Effector memory CD8-positive, alpha-beta T cell (primary cell): ENCODE results near the gene SPINK4.

Source experiments
- ATAC-seq: fragments of 150-1000 bp; cut with Tn5 transposase; replicated peaks from 2 replicates; pipeline ENCODE4 v1.10.0; 2021; ENCODE audit warnings: mild to moderate bottlenecking, moderate library complexity
- DNase-seq, 3 experiments: peaks; one replicate each; pipeline ENCODE4 v3.0.0; 2021
- H3K27ac Mint-ChIP-seq, 2 donors: one replicate each; pipeline ENCODE4 v1.8.0; 2022; ENCODE audit warnings: mild to moderate bottlenecking in 2 of 2, mixed read lengths in 2 of 2, moderate library complexity in 2 of 2
- H3K27me3 Mint-ChIP-seq, 2 donors: one replicate each; pipeline ENCODE4 v1.8.0; 2022; ENCODE audit warnings: mixed read lengths in 2 of 2
- H3K36me3 Mint-ChIP-seq: one replicate; pipeline ENCODE4 v1.8.0; 2022; ENCODE audit warnings: mild to moderate bottlenecking, moderate library complexity, mixed read lengths; ENCODE audit not compliant: insufficient read depth
- H3K4me1 Mint-ChIP-seq, 2 donors: one replicate each; pipeline ENCODE4 v1.8.0; 2022; ENCODE audit warnings: low read depth in 2 of 2, mixed read lengths in 2 of 2
- H3K4me3 Mint-ChIP-seq, 2 donors: one replicate each; pipeline ENCODE4 v1.8.0; 2022; ENCODE audit warnings: mild to moderate bottlenecking in 2 of 2, mixed read lengths in 2 of 2, moderate library complexity in 2 of 2
- H3K9me3 Mint-ChIP-seq, 2 donors: one replicate each; pipeline ENCODE4 v1.8.0; 2022; ENCODE audit warnings: mixed read lengths in 2 of 2

Gene SPINK4

GRCh38 chr9:33220681-33221567, 19.0 kb upstream of the SPINK4 start:
- Mint-ChIP-seq H3K27ac (peak overlapping the region in 1 of 2 donors; percentile 41), H3K27me3 (peaks cover 11 to 22% of the 10 kb centered on the region in 2 donors), H3K4me1 (peaks cover 12 to 19% of the 10 kb centered on the region in 2 donors), H3K9me3 (no peaks in the 10 kb centered on the region), H3K36me3 (no peaks in the 10 kb centered on the region), H3K4me3 (no peak overlapping the region)
- peak; percentile 19 for ATAC-seq
- no peak for DNase-seq

GRCh38 chr9:33221568-33221884, 18.4 kb upstream of the SPINK4 start:
- peaks cover 11 to 22% of the 10 kb centered on the region in 2 donors for H3K27me3 Mint-ChIP-seq
- H3K27ac Mint-ChIP-seq, result no peak overlapping the region
- peaks cover 13 to 20% of the 10 kb centered on the region in 2 donors for H3K4me1 Mint-ChIP-seq
- no peaks in the 10 kb centered on the region for H3K9me3 Mint-ChIP-seq
- no peaks in the 10 kb centered on the region for H3K36me3 Mint-ChIP-seq
- no peak for ATAC-seq
- H3K4me3 Mint-ChIP-seq, result no peak overlapping the region
- DNase-seq, result no peak

GRCh38 chr9:33222031-33222430, 17.9 kb upstream of the SPINK4 start:
- DNase-seq (no peak), ATAC-seq (no peak)
- peaks cover 13 to 20% of the 10 kb centered on the region in 2 donors for H3K4me1 Mint-ChIP-seq
- H3K27ac Mint-ChIP-seq, result no peak overlapping the region
- peaks cover 11 to 22% of the 10 kb centered on the region in 2 donors for H3K27me3 Mint-ChIP-seq
- H3K4me3 Mint-ChIP-seq, result no peak overlapping the region
- no peaks in the 10 kb centered on the region for H3K36me3 Mint-ChIP-seq
- no peaks in the 10 kb centered on the region for H3K9me3 Mint-ChIP-seq

GRCh38 chr9:33223696-33224095, 16.3 kb upstream of the SPINK4 start:
- no peak overlapping the region for H3K4me3 Mint-ChIP-seq
- DNase-seq (no peak), ATAC-seq (no peak)
- no peaks in the 10 kb centered on the region for H3K9me3 Mint-ChIP-seq
- peaks cover 13 to 20% of the 10 kb centered on the region in 2 donors for H3K4me1 Mint-ChIP-seq
- no peak overlapping the region for H3K27ac Mint-ChIP-seq
- H3K27me3 Mint-ChIP-seq, result peaks cover 10 to 11% of the 10 kb centered on the region in 2 donors
- H3K36me3 Mint-ChIP-seq, result no peaks in the 10 kb centered on the region

GRCh38 chr9:33225319-33226147, 14.4 kb upstream of the SPINK4 start:
- H3K4me3 Mint-ChIP-seq, result no peak overlapping the region
- H3K36me3 Mint-ChIP-seq, result no peaks in the 10 kb centered on the region
- H3K27me3 Mint-ChIP-seq, result peaks cover 10 to 11% of the 10 kb centered on the region in 2 donors
- peaks cover 13 to 17% of the 10 kb centered on the region in 2 donors for H3K4me1 Mint-ChIP-seq
- DNase-seq (peak; percentile 67 to 79 (median 73)), ATAC-seq (peak; percentile 70)
- no peaks in the 10 kb centered on the region for H3K9me3 Mint-ChIP-seq
- H3K27ac Mint-ChIP-seq, result no peak overlapping the region

GRCh38 chr9:33227008-33227398, 13.0 kb upstream of the SPINK4 start:
- no peak for DNase-seq
- Mint-ChIP-seq H3K9me3 (no peaks in the 10 kb centered on the region), H3K36me3 (no peaks in the 10 kb centered on the region), H3K4me1 (peaks cover 8% of the 10 kb centered on the region in 2 donors), H3K4me3 (no peak overlapping the region), H3K27ac (no peak overlapping the region), H3K27me3 (peaks cover 10 to 11% of the 10 kb centered on the region in 2 donors)
- no peak for ATAC-seq

GRCh38 chr9:33227741-33228140, 12.2 kb upstream of the SPINK4 start:
- H3K27ac Mint-ChIP-seq, result no peak overlapping the region
- no peak for ATAC-seq
- no peak for DNase-seq
- H3K27me3 Mint-ChIP-seq, result peaks cover 6 to 8% of the 10 kb centered on the region in 2 donors
- H3K36me3 Mint-ChIP-seq, result no peaks in the 10 kb centered on the region
- peaks cover 8% of the 10 kb centered on the region in 2 donors for H3K4me1 Mint-ChIP-seq
- no peaks in the 10 kb centered on the region for H3K9me3 Mint-ChIP-seq
- H3K4me3 Mint-ChIP-seq, result no peak overlapping the region

GRCh38 chr9:33228606-33229005, 11.4 kb upstream of the SPINK4 start:
- no peak for ATAC-seq
- Mint-ChIP-seq H3K9me3 (no peaks in the 10 kb centered on the region), H3K27me3 (no peaks in the 10 kb centered on the region), H3K4me1 (peaks cover 8% of the 10 kb centered on the region in 2 donors), H3K4me3 (no peak overlapping the region), H3K27ac (no peak overlapping the region), H3K36me3 (no peaks in the 10 kb centered on the region)
- DNase-seq, result no peak

GRCh38 chr9:33229359-33230114, 10.4 kb upstream of the SPINK4 start:
- no peak for ATAC-seq
- Mint-ChIP-seq H3K4me3 (no peak overlapping the region), H3K27me3 (peaks cover 0 to 3% of the 10 kb centered on the region in 2 donors), H3K4me1 (peaks cover 8 to 11% of the 10 kb centered on the region in 2 donors), H3K27ac (no peak overlapping the region), H3K9me3 (no peaks in the 10 kb centered on the region), H3K36me3 (no peaks in the 10 kb centered on the region)
- no peak for DNase-seq

- peaks cover 9 to 14% of the 10 kb centered on the region in 2 donors for H3K27me3 Mint-ChIP-seq
- H3K4me1 Mint-ChIP-seq, result peaks cover under 1 to 5% of the 10 kb centered on the region in 2 donors
- H3K27ac Mint-ChIP-seq, result no peak overlapping the region
- H3K4me3 Mint-ChIP-seq, result no peak overlapping the region
- ATAC-seq (no peak), DNase-seq (no peak)
- H3K36me3 Mint-ChIP-seq, result peaks cover 2% of the 10 kb centered on the region
- no peaks in the 10 kb centered on the region for H3K9me3 Mint-ChIP-seq
Observed at GRCh38 chr9:33230756-33231622, 9.0 kb upstream of the SPINK4 start.

- Mint-ChIP-seq H3K27me3 (peaks cover 14 to 18% of the 10 kb centered on the region in 2 donors), H3K4me3 (no peak overlapping the region), H3K9me3 (no peaks in the 10 kb centered on the region), H3K27ac (no peak overlapping the region), H3K4me1 (peaks cover 0 to 5% of the 10 kb centered on the region in 2 donors), H3K36me3 (peaks cover 3% of the 10 kb centered on the region)
- ATAC-seq (no peak), DNase-seq (no peak)
Observed at GRCh38 chr9:33231623-33231942, 8.4 kb upstream of the SPINK4 start.

- Mint-ChIP-seq H3K27ac (no peak overlapping the region), H3K36me3 (peaks cover 3% of the 10 kb centered on the region), H3K4me1 (peaks cover 0 to 5% of the 10 kb centered on the region in 2 donors), H3K9me3 (no peaks in the 10 kb centered on the region), H3K4me3 (no peak overlapping the region), H3K27me3 (peaks cover 18 to 19% of the 10 kb centered on the region in 2 donors)
- ATAC-seq (no peak), DNase-seq (no peak)
Observed at GRCh38 chr9:33232815-33233214, 7.2 kb upstream of the SPINK4 start.
